Activated naive CD4-positive, alpha-beta T cell treated with anti-CD3 and anti-CD28 coated beads, Interleukin-2, amount 50 U/mL, for 24 hours (primary cell): ENCODE results near the gene RNU1-3.
"Not testable (repeated sequence)": the region's sequence is repeated elsewhere in the genome, so short reads cannot be mapped to it uniquely, and the experiment has no call there.

Experiments used
- H3K27ac Mint-ChIP-seq: one replicate; pipeline ENCODE4 v1.8.0; 2021; ENCODE audit warnings: mild to moderate bottlenecking, mixed read lengths
- H3K27me3 Mint-ChIP-seq: one replicate; pipeline ENCODE4 v1.8.0; 2021; ENCODE audit warnings: mixed read lengths
- H3K36me3 Mint-ChIP-seq: one replicate; pipeline ENCODE4 v1.8.0; 2021; ENCODE audit warnings: mixed read lengths
- H3K4me1 Mint-ChIP-seq: one replicate; pipeline ENCODE4 v1.8.0; 2021; ENCODE audit warnings: mixed read lengths
- H3K4me3 Mint-ChIP-seq: one replicate; pipeline ENCODE4 v1.8.0; 2021; ENCODE audit warnings: mild to moderate bottlenecking, mixed read lengths
- H3K9me3 Mint-ChIP-seq: one replicate; pipeline ENCODE4 v1.8.0; 2021; ENCODE audit warnings: mixed read lengths

The RNU1-3 gene

GRCh38 chr1:16666502-16667413 lies at the start of gene RNU1-3:
Gene RNU1-3, minus strand, starts transcription at chr1:16666948.
- not testable (repeated sequence) for H3K27ac Mint-ChIP-seq, H3K4me3 Mint-ChIP-seq, H3K4me1 Mint-ChIP-seq, H3K9me3 Mint-ChIP-seq, H3K36me3 Mint-ChIP-seq, H3K27me3 Mint-ChIP-seq

GRCh38 chr1:16713480-16713879 lies 46.7 kb upstream of the RNU1-3 start:
- H3K27ac Mint-ChIP-seq, H3K4me3 Mint-ChIP-seq, H3K9me3 Mint-ChIP-seq, H3K36me3 Mint-ChIP-seq, H3K27me3 Mint-ChIP-seq, H3K4me1 Mint-ChIP-seq: not testable (repeated sequence)

- not testable (repeated sequence) for H3K36me3 Mint-ChIP-seq, H3K27me3 Mint-ChIP-seq, H3K27ac Mint-ChIP-seq, H3K4me3 Mint-ChIP-seq, H3K9me3 Mint-ChIP-seq, H3K4me1 Mint-ChIP-seq
Observed at GRCh38 chr1:16712984-16713383, 46.2 kb upstream of the RNU1-3 start.

DNA sequence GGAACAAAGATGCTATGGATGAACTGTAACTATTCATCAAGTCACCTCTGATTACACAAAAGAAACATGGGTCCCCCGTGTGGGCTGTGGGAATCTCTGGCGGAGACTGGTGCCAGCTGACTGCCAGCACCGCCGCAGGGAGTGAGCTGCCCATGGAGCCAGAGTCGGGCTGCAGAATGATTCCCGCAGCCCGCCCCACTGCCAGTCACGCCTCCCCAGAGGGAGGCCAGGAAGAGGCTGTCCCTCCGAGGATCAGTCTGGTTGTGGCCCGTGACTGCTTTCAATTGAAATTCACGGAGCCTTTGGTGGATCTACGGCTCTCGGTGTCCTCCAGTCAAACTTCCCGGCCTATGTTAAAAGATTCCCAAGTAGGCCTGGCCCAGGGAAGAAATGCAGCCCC lies 45.8 kb upstream of the RNU1-3 start:
- H3K36me3 Mint-ChIP-seq, H3K27me3 Mint-ChIP-seq, H3K9me3 Mint-ChIP-seq: not testable (repeated sequence)

DNA sequence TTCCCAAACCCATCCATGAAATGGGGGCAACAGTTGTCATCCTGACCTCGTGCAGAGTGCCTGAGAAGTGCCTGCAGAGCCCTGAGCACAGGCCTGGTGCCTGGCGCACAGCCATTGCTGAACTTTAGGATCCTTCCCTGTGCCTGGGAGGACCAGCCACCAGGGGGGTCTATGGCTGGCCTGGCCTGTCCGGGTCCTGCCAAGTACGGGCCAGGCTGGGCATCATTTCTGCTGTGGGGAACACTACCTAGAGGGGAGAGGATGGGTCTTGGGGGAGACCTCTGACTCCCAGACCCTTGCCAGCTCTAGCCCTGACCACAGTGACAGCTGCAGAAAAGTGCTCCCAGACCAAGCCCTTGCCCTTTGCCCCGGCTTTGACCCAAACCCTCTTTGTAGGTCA lies 45.4 kb upstream of the RNU1-3 start:
- not testable (repeated sequence) for H3K36me3 Mint-ChIP-seq, H3K4me3 Mint-ChIP-seq, H3K27me3 Mint-ChIP-seq

More for the DNA sequence above, 45.8 kb upstream of the RNU1-3 start:
- not testable (repeated sequence) for H3K4me3 Mint-ChIP-seq, H3K4me1 Mint-ChIP-seq, H3K27ac Mint-ChIP-seq

DNA sequence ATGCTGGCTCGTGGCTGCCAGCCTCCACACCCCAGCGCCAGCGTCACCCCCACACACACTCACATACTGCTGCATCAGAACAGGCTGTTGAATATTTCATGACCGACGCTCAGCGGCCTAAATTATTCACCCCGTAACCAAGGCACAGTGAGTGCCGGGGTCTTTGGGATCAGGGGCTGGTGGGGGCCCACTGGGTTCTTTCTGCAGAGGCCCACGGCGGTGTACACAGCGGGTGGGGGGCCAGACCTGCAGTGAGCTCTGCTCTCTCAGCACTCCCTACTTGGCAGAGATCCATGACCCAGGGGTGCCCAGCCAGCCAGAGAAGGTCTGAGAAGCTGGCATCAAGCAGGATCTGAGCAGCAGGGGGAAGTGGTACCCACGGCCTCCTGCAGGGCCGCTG lies 43.9 kb upstream of the RNU1-3 start:
- not testable (repeated sequence) for H3K9me3 Mint-ChIP-seq, H3K4me3 Mint-ChIP-seq, H3K27me3 Mint-ChIP-seq, H3K4me1 Mint-ChIP-seq, H3K36me3 Mint-ChIP-seq, H3K27ac Mint-ChIP-seq

More for the DNA sequence above, 45.4 kb upstream of the RNU1-3 start:
- H3K4me1 Mint-ChIP-seq, H3K27ac Mint-ChIP-seq, H3K9me3 Mint-ChIP-seq: not testable (repeated sequence)

DNA sequence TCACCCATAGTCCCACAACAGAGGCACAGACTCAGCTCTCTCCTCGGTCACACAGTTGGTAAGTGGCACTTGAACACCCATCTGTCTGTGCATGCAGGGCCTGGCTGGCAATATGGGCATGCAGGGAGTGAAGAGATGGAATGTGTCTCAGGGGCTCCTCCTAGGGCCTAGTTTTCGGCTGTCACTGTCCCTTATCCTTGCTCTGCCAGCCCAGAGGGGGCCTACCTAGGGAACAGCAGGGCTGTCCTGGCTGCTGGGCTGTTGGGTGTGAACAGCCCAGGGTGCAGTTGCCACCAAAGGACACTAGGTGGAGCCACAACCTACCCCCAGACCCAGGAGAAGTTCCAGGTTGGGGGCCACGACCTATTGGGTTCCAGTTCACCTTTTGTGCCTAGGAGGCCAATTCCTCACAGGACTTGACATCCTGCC lies 42.9 kb upstream of the RNU1-3 start:
- not testable (repeated sequence) for H3K4me1 Mint-ChIP-seq, H3K27me3 Mint-ChIP-seq, H3K27ac Mint-ChIP-seq, H3K9me3 Mint-ChIP-seq, H3K4me3 Mint-ChIP-seq, H3K36me3 Mint-ChIP-seq

DNA sequence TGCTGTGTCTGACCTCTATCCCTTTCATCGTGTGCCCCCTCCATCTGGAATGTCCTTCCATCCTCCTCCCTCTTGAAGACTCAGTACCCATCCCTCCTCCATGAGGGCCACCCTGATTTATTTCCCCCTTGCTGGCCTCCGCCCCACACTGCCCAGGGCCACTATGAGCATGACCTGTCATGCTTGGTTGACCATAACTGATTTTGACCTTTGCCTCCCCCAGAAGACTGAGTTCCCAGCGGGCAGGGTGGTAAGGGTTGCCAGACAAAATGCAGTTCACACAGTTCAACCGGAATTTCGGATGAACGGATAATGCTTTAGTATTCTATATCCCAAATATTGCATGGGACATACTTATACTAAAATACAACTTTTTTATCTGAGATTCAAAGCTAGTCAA lies 42.0 kb upstream of the RNU1-3 start:
- H3K36me3 Mint-ChIP-seq, H3K4me3 Mint-ChIP-seq, H3K27ac Mint-ChIP-seq, H3K4me1 Mint-ChIP-seq, H3K9me3 Mint-ChIP-seq, H3K27me3 Mint-ChIP-seq: not testable (repeated sequence)

DNA sequence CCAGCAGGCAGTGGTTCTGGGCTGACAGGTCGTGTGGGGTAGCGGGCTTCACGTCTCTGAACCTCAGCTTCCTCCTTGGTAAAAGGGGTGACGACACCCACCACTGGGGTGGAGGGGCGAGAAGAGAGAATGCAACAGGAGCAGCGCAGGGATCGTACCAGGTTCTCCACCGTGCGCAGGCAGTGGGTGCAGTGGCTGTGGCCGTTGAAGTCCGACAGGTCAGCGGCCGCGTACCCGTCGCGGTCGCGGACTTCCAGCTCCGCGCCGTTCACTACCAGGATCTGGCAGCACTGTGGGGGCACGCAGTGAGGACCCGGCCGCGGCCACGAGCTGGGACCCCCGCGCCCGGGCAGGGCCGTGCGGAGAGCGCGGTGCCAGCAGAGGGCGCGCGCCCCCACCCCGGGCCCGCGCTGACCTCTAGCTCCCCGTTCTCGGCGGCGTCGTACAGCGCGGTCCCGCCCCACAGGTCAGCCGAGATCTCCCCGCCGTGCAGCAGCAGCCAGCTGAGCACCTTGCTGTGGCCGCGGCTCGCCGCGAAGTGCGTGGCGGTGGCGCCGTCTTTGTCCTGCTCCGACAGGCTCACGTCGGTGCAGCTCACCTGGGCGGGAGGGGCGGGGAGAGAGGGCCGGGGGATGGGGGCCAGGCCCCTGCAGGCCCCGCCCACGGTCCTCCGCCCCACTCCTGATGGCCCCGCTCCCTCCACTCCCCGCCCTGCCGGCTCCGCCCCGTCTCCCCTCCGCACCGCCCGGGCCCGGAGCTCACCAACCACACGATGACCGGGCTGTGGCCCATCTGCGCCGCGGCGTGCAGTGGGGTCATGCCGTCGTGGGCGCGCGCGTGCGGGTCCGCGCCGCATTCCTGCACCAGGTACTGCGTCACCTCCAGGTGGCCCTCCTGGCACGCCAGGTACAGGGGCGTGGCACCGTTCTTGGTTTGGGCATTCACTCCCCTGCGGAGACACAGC lies 40.7 kb upstream of the RNU1-3 start:
- not testable (repeated sequence) for H3K9me3 Mint-ChIP-seq, H3K27ac Mint-ChIP-seq, H3K4me1 Mint-ChIP-seq, H3K36me3 Mint-ChIP-seq, H3K4me3 Mint-ChIP-seq, H3K27me3 Mint-ChIP-seq

DNA sequence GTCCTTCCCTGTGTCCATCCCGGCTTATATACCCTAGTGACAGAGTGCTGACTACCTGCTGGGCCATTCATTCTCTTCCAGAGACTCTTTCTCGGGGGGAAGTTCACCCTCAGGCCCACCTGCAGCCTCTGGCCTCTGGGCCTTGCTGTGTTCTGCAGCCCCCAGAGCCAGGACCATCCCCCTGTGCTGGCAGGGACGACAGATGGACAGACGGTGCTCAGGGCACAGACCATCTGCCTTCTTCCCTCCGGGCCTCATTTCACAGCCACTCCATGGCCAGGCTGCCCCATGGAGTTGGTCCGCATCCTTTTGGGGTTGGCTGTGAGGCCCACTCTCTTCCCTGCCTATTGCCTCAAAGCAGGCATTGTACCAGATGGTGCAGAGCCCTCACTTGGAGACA lies 39.6 kb upstream of the RNU1-3 start:
- H3K4me3 Mint-ChIP-seq, H3K27ac Mint-ChIP-seq, H3K27me3 Mint-ChIP-seq, H3K9me3 Mint-ChIP-seq, H3K36me3 Mint-ChIP-seq, H3K4me1 Mint-ChIP-seq: not testable (repeated sequence)

- not testable (repeated sequence) for H3K9me3 Mint-ChIP-seq, H3K4me1 Mint-ChIP-seq, H3K36me3 Mint-ChIP-seq, H3K27ac Mint-ChIP-seq, H3K27me3 Mint-ChIP-seq, H3K4me3 Mint-ChIP-seq
Observed at GRCh38 chr1:16704502-16705100, 37.9 kb upstream of the RNU1-3 start.

DNA sequence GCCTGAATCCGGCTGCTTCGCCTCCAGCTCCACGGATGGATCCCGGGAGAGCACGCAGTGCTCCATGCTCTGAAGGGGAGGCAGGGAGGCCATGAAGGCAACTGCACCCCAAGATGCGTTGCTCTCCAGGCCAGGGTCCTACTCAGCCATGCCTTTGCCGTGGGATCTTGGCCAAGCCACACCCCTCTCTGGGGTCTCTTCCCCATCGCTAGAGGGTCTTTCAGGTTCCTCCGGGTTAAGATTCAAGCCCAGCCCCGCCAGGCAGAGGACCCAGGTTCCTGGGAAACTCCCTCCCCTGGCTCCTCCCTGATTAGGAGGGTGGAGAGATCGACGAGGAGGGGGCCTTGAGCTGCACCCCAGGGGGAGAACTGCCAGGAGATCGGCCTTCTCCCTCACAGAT lies 37.3 kb upstream of the RNU1-3 start:
- not testable (repeated sequence) for H3K4me3 Mint-ChIP-seq, H3K27ac Mint-ChIP-seq, H3K36me3 Mint-ChIP-seq, H3K9me3 Mint-ChIP-seq, H3K27me3 Mint-ChIP-seq, H3K4me1 Mint-ChIP-seq

DNA sequence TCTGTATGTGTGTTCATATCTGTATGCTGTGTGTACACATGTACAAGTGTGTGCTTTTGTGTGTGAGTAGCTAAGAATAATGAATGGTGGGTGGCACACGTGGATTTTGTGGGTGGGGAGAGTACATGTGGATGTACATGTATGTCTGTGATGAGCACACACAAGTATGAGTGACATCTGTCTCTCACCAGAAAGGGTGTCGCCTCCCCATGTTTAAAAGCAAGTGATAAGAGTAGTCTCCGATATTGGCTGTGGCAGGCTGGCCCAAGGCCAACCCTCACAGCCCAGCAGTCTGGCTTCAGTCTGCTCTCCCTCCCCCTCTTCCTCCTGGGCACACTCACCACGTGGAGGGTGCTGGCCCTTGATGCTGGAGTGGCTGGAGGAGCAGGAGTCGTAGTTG lies 36.9 kb upstream of the RNU1-3 start:
- H3K27me3 Mint-ChIP-seq, H3K9me3 Mint-ChIP-seq, H3K27ac Mint-ChIP-seq, H3K4me1 Mint-ChIP-seq, H3K36me3 Mint-ChIP-seq, H3K4me3 Mint-ChIP-seq: not testable (repeated sequence)

DNA sequence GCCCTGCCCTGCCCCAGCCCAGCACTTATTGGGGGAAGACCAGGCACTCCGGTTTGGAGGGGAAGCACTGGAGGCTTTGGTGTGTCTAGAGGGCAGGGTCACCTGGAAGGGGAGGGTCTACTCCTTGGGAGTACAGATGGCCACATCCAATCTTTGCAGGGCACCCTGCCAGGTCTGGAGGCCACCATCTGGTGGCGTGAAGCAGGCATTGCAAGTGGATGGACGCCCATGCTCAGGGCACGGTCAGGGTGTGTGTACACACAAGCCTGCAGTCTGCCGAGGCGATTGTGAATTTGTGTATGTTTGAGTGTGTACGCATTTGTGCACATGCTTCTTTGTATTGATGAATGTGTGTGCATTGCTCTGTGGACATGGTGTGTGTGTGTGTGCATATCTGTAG lies 36.4 kb upstream of the RNU1-3 start:
- not testable (repeated sequence) for H3K36me3 Mint-ChIP-seq, H3K4me3 Mint-ChIP-seq, H3K4me1 Mint-ChIP-seq, H3K9me3 Mint-ChIP-seq, H3K27me3 Mint-ChIP-seq, H3K27ac Mint-ChIP-seq

DNA sequence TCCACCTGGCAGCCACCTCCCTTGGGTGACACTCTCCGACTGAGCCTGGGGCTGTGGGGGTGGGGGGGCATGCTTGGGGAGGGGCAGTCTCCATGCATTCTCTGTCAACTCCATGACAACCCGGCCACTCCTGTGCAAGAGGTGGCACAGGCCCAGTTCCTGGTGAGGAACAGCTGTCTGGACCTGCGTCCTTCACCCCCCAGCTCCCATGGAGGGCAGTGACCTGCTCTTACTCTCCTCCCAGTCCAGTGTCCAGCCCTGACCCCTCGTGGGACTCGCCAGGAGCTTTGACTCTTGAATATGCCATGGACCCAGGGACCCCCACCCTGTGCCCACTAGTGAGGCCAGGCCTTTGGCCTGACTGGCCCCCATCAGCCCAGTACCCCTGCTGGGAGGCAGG lies 35.5 kb upstream of the RNU1-3 start:
- H3K36me3 Mint-ChIP-seq, H3K9me3 Mint-ChIP-seq, H3K27ac Mint-ChIP-seq, H3K27me3 Mint-ChIP-seq, H3K4me3 Mint-ChIP-seq, H3K4me1 Mint-ChIP-seq: not testable (repeated sequence)

DNA sequence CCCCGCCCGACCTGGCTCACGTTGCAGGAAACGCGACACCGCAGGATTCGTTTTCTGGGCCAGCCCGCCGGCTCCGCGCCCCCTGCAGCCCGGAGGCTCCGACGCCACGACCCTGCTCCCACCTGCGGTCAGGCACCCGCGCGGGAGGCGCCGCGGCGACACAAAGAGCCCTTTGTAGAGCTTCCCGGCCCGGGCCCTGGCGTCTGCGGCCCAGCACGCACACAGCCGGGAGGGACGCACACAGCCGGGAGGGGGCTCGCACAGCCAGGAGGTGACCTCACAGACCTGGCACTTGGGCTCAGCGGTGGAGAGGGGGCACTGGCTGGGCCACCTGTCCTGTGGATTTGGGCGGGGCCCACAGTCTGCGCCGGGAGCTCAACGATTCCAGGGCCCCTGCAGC lies 34.4 kb upstream of the RNU1-3 start:
- H3K9me3 Mint-ChIP-seq, H3K4me1 Mint-ChIP-seq, H3K27me3 Mint-ChIP-seq, H3K36me3 Mint-ChIP-seq, H3K4me3 Mint-ChIP-seq, H3K27ac Mint-ChIP-seq: not testable (repeated sequence)
